GM19468 (cell line): ENCODE results near the gene CHURC1.

Source experiments
- ATAC-seq: cut with Tn5 transposase; IDR thresholded peaks from one replicate; pipeline ENCODE4 v1.9.1; 2021; ENCODE audit warnings: mild to moderate bottlenecking, moderate library complexity, moderate number of reproducible peaks; ENCODE audit not compliant: unreplicated experiment; ENCODE audit errors: extremely low read depth

The CHURC1 gene

DNA sequence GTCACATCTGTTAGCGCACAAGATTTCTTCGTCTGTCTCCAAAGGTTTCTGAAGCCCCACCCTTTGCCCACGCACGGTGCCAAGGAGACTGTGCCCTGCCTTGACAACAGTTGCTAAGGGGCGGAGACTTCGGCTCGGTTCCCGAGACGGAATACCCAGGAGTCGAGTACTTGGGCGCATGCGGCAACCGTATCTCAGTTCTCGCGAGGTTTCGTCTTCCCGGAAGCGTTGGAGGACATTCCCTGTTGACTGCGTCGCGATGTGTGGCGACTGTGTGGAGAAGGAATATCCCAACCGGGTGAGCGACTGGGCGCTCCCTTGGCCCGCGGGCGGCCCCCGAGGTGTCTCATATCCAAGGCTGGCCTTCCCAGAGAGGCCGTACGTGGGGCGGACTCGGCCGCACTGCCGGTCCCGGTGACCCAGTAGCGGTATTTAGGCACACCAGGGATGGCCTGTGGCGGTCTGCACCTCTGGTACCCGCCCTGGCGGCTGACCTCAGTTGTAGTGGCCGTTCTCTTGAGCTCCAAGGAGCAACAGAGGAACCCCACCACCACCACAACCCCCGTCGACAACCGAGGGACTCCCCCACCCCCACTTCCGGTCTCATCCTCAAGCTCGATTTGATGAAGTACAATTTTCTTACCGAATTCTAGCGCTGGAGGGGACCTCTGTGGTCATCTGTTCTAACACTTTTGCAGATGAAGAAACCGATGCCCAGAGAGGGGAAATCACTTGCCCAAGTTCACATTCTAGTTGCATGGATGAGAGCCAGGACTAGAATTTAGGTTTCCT, at the start of gene CHURC1:
Gene CHURC1 (plus strand): TSS at position 219 of the 792 bp plus-strand sequence. CDS start 41 bp downstream, at position 260.
- peak; percentile 92 for ATAC-seq

DNA sequence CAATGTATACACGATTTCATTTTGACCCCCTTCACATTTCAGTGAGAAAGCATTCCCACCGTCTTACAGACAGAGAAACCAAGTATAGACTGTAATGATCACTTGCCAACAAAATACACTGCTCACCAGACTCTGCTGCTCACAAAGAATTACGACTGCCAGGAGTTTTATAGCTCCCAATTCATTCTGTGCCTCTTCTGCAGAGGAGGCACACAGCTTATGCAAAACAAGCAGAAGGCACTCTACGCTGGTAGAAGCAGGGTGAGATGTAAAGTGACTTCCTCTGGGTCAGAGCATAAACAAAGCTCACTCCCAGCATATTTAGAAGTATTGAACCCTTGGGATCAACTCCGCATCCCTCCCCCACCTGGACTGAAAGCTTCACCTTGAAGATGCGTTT, 49.1 kb upstream of the CHURC1 start:
- no peak for ATAC-seq

DNA sequence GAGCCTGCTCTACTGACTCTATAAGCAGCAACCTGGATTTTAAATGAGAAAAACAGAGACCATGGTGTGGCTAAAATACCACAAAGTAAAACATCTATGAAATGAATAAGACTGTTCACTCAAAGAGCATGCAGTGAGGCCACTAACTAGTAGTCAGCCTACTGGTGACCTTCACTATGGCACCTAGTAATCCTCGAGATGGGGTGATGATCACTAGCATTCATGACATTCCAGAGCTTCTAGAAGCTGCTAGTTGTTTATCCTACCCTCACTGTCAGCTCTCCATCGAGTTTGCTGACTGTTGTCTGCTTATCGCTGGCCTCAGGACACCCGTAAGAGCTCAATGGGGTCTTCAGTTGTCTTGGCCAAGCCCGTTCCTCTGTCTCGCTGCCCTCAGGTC, 48.3 kb upstream of the CHURC1 start:
- no peak for ATAC-seq

DNA sequence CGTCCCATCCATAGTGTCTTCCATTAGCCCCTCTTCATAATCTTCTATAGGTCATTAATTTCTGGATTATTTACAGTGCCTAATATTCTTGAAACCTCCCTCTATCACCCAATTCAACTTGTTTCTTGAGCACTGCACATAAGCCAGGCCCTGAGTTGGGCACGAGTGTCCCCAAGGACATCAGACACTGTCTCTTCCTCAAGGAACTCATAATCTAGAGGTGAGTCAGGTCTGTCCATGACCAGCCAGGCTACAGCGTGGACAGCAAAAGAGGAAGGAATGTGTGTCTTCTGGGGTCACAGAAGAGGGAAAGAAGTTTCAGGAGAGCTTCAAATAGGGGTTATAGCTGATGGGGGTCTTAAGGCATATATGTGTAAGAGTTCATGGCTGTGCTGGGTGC, 47.1 kb upstream of the CHURC1 start:
- no peak for ATAC-seq

DNA sequence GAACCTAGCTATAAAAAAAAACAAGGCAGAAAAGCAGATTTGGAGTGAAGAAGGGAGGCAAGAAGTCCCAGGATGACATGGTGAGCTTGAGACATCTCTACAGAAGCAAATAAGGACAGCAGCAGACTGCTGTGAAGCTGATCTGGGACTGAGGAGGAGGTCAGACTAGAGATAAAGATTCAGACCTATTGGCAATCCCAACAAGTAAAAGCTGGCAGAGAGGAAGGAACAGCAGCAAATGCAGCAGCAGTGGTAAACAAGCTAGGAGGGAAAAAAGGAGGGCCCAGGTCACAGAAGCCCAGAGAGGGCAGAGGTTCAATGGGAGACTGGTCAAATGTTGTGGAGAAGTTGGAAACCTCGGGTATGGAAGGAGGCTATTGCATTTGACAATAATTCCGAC, 45.9 kb upstream of the CHURC1 start:
- no peak for ATAC-seq

DNA sequence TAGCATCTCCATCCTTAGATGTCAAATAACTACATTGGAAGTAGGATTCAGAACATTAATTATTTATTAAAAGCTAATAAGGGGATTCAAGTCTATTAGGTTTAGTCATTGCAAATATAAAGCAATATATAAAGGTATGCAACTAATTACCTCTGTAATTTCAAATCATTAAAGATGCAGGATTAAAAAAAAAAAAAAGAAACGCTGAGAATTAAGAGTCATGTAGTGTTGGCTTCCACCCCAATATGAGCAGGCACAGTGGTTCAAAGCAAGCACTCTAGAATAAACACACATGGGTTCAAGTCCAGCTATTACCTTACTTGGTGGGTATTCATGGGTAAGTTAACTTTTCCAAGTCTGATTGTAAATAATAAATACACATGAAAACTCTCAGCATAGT, 45.4 kb upstream of the CHURC1 start:
- ATAC-seq, result no peak

DNA sequence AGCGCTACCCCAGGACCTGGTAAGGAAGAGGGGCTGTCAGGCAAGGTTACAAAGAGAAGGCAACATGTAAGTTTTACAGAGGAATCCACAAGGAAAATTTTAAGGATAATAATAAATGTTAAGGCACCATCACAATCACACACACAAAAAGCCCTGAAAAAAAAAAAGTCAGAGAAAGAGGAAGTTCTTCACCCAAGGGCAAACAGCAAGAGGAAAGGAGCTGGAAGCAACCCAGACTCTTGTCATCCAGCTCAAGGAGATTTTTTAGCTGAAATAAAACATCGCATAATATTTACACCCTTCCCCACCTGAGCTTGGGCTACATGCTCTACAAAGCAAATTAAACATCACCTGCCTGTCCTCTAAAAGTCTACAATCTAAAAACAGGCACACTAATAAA, 44.1 kb upstream of the CHURC1 start:
- no peak for ATAC-seq

DNA sequence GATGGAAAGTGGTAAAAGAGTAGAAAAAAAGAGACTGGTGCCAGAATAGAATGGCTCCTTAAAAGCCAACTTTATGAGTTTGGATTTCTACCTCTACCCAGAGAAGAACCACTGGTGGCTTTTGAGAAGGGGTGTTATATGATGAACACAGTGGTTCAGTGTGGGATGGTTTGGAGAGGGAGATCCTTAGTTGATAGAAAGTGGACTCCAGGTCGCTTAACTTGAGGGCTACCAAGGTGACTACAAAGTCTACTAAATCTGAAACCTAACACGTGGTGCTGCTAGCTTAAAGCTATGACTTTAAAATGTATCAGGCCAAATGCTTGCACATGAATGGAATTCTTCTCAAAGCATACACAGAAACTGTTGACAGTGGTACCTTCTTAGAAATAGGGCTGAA, 42.9 kb upstream of the CHURC1 start:
- no peak for ATAC-seq

DNA sequence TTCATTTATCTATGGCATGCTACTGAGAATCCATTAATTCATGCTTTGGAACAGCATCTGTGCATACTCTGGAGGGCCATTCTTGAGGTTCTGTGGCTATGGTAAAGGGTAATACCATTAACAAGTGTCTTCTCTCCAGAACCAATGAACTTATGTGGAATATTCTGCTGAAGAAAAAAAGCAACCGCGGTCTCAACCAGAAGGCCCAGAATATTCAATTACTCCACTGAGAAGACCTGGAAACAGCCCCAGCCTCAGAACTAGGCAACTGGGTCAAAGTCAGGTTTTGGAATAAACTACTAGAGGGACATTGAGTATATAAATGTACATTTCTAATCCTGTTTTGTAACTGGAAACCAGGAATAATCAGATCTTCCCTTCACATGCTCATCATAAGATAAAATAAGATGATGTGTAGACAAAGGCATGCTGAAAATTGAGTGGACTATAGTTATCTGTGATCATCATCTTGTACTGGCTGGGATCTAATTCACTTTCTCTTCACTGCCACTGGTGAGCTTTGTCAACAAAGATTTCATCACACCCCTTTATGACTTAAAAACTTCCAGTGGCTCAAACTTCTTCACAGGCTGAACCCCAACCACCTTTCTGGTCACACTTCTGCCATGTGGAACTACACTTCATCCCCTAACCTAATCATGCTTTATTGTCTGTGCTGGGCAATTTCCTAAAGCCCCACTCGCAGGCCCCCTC, 40.6 kb upstream of the CHURC1 start:
- no peak for ATAC-seq

DNA sequence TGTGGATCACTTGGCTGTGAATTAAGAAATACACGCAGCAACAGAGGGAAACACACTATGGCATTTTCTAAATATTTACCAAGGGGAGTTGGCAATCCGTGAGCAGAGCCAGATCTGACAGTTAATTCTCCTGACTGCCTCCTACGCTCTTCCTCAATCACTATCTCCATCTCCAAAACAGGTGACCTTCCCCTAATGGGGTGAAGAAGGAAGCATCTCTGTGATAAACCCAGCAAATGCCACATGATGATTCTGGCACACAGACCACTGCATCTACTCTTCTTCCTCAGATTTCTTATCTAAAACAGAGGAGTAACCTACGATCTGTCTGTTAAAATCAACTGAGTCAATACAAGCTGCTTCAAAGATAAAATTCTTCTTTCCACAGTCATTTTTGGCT, 38.9 kb upstream of the CHURC1 start:
- ATAC-seq, result no peak

DNA sequence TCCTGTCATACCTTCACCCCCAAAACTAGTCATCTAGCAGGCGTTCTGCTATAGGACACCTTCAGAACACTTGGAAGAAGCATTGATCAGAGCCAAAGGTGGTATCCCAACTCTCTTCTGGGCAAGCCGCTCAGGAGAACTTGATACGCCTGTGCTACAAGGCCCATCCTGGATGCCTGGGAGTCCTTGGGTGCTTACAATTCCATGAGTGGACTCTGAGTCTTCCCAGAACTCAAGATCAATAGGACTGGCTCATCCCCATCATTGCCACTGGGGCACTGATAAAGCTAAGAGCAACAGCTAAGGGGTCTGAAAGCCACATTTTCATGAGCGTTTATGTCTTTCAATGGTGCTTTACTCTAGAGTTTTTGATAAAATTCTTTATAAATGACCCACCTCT, 36.4 kb upstream of the CHURC1 start:
- no peak for ATAC-seq

DNA sequence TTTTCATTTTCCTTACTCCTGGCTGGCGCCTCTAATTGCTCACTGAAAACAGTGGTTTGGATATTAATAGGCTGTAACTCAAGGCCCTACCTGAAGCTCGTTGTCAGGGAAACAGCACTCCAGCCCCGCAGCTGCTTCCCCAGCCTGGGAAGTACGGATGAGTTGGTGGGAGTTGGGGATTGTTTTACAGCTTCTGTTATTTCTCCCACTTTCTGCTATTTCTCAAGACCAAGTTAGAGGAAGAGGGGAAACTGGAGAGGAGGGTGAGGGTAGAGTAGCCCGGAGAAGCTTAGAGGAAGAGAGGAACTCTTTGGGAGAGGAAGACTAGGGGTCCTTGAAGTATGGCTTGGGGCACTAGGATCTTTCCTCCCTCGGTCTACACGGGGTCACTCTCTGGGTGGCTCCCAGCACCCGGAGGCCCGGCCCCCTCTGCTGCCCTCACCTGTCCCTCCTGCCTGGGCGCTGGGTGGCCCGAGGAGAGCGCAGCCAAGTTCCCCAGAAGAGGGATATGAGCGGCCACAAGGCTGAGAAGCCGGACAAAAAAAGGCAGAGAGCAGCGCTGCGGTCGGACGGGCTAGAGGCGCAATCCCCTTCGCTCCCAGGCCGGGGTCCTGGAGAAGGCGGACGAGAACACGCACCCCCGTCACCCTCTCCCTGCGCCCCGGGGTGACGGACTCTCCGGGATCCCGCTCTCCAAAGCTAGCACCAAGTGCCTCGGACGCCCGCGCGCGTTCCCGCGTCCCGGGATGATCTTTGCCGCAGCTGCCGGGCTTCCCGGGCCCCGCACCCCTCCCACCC, 35.2 kb upstream of the CHURC1 start:
- no peak for ATAC-seq

DNA sequence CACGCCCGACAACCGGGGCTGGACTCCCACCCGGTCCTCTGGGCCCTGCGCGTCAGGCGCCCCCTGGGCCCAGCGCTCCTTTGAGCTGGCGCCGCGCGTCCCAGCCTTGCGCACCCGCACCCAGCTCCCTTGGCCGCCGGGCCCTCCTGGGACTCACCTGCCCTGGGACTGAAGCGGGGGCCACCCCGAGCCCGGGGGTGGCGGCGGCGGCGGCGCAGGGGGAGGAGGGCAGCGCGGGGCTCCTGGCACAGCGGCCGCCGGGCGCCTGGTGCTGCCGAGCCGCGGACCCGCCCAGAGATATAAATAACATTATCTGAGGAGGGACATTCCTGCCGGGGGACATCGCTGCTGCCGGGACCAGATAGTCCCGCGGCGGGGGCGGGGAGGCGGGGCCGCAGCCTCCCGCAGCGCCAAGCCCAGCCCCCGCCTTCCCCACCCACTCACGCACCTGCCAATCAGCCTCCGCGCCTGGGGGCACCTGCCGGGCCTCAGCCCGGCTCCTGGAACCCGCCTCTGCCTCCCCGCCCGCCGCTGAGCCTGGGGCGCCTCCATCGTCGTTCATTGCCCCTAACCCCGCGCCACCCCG, 34.5 kb upstream of the CHURC1 start, which contains the start of gene SPTB:
Gene SPTB (minus strand): TSS at position 273 of the 586 bp plus-strand sequence. CDS start 56,813 bp downstream, outside the sequence.
- no peak for ATAC-seq

DNA sequence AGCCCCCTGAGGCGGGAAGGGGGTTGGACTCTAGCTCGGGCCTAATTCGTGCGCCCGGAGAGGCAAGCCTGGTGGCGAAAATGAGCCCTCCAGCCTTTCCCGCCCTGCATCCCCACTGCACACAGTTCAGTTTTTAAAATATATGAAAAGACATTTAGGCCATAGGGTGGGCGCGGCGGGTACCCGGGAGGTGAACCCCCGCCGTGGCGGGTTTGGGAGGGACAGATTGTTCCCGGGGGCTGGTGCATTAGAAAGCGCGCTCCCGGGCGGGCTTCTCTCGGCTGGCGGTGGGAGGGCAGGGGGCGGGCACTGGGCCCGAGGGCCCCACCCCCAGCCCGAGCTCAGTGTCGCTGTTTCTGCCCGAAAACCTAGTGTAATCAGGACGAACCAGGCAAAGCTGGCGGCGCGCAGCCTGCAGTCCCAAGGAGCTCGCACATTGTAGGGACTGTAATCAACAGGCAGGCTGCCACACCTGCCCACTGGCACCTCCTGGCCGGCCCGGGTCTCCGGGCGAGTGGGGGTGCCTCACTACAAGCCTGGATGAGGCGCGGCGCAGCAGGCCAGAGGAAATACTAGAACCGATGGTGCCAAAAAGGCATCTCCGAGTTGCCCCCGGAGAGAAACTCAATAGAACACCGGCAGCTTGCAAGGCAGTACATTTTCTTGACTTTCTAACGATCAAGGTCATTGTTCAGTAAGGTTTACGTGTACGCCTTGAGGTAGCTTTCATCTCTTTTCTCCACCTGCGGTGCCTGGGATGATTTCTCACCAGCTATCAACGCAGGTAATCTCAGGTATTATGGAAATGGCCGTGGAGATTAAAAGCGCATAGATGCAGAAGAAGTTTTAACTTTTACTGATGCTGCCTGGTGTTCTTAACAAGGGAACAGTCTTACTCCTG, 33.8 kb upstream of the CHURC1 start:
- no peak for ATAC-seq

DNA sequence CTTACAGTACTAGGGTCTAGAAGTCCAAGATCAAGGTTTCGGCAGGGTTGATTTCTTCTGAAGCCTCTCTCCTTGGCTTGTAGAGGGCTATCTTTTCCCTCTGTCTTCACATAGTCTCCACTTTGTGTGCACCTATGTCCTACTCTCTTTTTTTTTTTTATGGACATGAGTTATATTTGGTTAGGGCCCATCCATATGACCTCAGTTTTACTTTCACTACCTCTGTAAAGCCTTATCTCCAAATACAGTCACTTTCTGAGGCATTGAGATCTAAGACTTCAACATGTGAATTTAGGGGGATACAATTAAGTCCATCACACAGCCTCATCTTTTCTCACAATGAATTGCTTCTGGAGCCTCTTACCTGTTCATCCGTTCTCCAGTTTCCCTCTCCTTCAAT, 28.7 kb upstream of the CHURC1 start:
- no peak for ATAC-seq

DNA sequence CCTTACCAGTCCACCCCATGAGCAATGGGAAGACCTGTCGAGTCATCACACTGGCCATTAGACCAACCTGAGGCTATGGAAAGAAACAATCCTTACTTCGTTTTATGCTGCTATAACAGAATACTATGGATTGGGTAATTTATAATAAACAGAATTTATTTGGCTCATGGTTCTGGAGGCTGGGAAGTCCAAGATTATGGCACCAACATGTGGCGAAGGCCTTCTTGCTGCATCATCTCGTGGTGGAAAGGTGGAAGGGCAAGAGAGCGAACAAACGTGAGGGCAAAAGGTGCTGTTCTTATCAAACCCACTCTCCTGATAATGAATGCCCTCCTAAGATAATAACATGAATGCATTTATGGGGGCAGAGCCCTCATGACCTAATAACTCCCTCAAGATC, 24.9 kb upstream of the CHURC1 start:
- ATAC-seq, result no peak

DNA sequence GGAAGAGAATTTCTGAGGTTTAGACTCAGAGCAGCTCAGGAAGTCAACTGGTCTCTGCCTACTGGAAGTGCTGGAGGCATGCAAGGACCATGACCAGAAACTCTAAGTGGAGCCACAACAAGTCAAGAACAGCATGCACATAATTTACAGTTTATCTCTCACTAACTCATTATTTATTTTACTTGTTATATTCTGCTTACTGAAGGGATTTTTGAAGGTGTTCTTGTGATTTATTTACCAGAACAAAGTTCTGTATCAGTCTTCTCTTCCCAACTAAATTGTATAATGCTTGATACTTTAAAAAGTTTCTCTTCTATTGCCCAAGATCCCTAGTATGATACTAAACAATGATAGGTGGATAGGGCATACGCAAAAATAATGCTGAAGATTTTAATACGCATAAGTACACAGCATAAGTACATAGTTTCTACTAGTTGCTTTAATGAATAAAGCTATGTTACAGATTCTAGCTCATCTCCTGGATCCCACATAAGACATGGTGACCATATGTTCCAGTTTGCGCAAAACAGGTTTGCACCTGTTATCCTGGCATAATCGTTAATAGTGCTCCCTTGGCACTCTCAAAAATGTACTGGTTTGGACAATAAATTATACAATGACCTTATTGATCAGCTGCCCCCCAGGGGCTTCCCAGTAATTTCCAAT, 22.9 kb upstream of the CHURC1 start:
- no peak for ATAC-seq

DNA sequence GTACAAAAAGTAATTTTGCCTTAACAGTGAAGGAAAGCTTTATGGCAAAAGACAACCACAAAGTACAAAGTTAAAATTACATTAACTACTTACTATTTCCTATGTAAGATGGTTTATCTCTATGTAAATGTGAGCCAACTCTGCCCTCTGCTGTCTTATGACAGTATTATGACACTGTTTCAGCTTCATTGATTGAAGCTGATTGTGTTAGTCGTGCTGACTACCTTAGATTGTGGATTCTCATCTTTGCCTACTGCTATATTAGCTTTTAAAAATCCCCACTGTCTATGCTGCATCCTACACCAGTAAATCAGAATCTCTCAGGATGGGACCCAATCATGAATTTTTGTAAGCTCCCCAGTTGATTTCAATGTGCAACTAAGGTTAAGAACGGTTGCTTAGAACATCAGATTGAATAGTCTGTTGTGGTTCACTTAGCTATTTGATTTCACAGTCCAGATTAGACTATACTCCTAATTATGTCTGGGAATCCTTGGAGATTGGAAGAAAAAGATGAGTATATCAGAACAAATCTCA, 22.3 kb upstream of the CHURC1 start:
- ATAC-seq, result no peak

DNA sequence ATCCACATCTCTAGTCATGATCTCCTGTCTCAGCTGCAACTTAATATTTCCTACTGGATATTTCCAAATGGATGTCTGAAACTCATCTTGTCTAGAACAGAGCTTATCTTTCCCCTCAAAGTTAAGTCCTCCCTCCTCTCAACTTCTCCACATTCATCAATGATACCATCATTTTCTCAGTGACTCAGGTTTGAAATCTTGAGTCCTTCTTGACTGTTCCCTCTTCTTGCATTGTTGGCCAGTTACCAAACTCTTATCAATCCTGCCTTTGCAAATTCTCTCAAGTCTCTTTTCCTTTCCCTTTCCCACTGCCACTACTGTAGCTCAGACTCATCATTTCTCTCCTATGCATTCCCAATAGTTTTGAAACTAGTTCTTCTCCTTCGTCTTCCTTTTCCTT, 14.3 kb upstream of the CHURC1 start:
- no peak for ATAC-seq
